Activated CD4-positive, alpha-beta T cell treated with anti-CD3 and anti-CD28 coated beads for 36 hours (primary cell): ENCODE measurements around the gene B3GALT5. TPM values are rescaled to one million over a fixed set of nuclear protein-coding genes. Genes with fewer than 3 reads are reported as not detected.

ENCODE experiments used
- ATAC-seq: fragments of 200-7000 bp; cut with Tn5 transposase; one replicate; pipeline ENCODE4 v1.10.0; 2021; ENCODE audit warnings: mild to moderate bottlenecking, moderate library complexity
- CTCF ChIA-PET: fragments of 350-600 bp; sonication (Branson Sonifier 250); formaldehyde crosslinking; loops from one replicate; lab custom pipeline; 2021; ENCODE audit warnings: antibody characterized with exemption; lab: Charles Lee
- POLR2A ChIA-PET: fragments of 350-600 bp; sonication (Branson Sonifier 250); formaldehyde crosslinking; loops from one replicate; lab custom pipeline; 2021; ENCODE audit warnings: antibody characterized with exemption, inconsistent platforms; lab: Charles Lee
- DNase-seq: peaks from one replicate; pipeline ENCODE4 v3.0.0-alpha.2; 2020
- H3K27ac Mint-ChIP-seq: one replicate; pipeline ENCODE4 v1.8.0; 2021; ENCODE audit warnings: mixed read lengths
- H3K27me3 Mint-ChIP-seq: one replicate; pipeline ENCODE4 v1.8.0; 2021; ENCODE audit warnings: mixed read lengths
- H3K36me3 Mint-ChIP-seq: one replicate; pipeline ENCODE4 v1.8.0; 2021; ENCODE audit warnings: low read depth, mixed read lengths
- H3K4me1 Mint-ChIP-seq: one replicate; pipeline ENCODE4 v1.8.0; 2021; ENCODE audit warnings: mixed read lengths
- H3K4me3 Mint-ChIP-seq: one replicate; pipeline ENCODE4 v1.8.0; 2021; ENCODE audit warnings: mild to moderate bottlenecking, moderate library complexity, mixed read lengths
- H3K9me3 Mint-ChIP-seq: one replicate; pipeline ENCODE4 v1.8.0; 2021; ENCODE audit warnings: low read depth, mixed read lengths
- intact Hi-C, 2 experiments: fragments of 100-400 bp; cut with DNase I in 1 of 2; cut with micrococcal nuclease in 1 of 2; formaldehyde crosslinking; loops; one replicate each; pipeline versions ENCODE4 v1.14.2 to v1.15.1; 2022 to 2024; cut with DNase I, micrococcal nuclease
- total RNA-seq, 2 experiments: library from RNA; stranded (reverse); gene quantifications; one replicate each; pipeline ENCODE4 v1.2.3, GENCODE V29; 2021

B3GALT5 gene
- total RNA-seq, 2 experiments from 2014 or later, result not detected

GRCh38 chr21:39633770-39634181, 21.0 kb downstream of the B3GALT5 start:
- ATAC-seq (no peak), DNase-seq (no peak)
- POLR2A ChIA-PET, result no interaction called here
- Mint-ChIP-seq H3K27ac (no peak overlapping the region), H3K36me3 (no peaks in the 10 kb centered on the region), H3K4me3 (no peak overlapping the region), H3K9me3 (no peaks in the 10 kb centered on the region), H3K4me1 (no peaks in the 10 kb centered on the region), H3K27me3 (peaks cover 13% of the 10 kb centered on the region)
- intact Hi-C loops, result no loop called here
- CTCF ChIA-PET, result interaction anchor here (1.0 kb wide), 1 partner anchor 12 kb away, joined by 3 read pairs; no protein-coding TSS in a partner anchor

GRCh38 chr21:39634507-39634906, 21.8 kb downstream of the B3GALT5 start:
- no peaks in the 10 kb centered on the region for H3K36me3 Mint-ChIP-seq
- POLR2A ChIA-PET, result no interaction called here
- no peak overlapping the region for H3K4me3 Mint-ChIP-seq
- H3K27me3 Mint-ChIP-seq, result peaks cover 15% of the 10 kb centered on the region
- H3K4me1 Mint-ChIP-seq, result no peaks in the 10 kb centered on the region
- CTCF ChIA-PET, result no interaction called here
- ATAC-seq, result no peak
- no peaks in the 10 kb centered on the region for H3K9me3 Mint-ChIP-seq
- H3K27ac Mint-ChIP-seq, result no peak overlapping the region
- no peak for DNase-seq
- intact Hi-C loops, result no loop called here

GRCh38 chr21:39637197-39637970, 24.6 kb downstream of the B3GALT5 start:
- DNase-seq (no peak), ATAC-seq (no peak)
- Mint-ChIP-seq H3K27me3 (peaks cover 13% of the 10 kb centered on the region), H3K27ac (no peak overlapping the region), H3K9me3 (no peaks in the 10 kb centered on the region), H3K36me3 (no peaks in the 10 kb centered on the region), H3K4me1 (no peaks in the 10 kb centered on the region), H3K4me3 (no peak overlapping the region)
- CTCF ChIA-PET, result interaction anchor here (0.6 kb wide), 1 partner anchor 126 kb away, joined by 3 read pairs; no protein-coding TSS in a partner anchor
- intact Hi-C loops, result no loop called here
- POLR2A ChIA-PET, result no interaction called here

- H3K27me3 Mint-ChIP-seq, result peaks cover 14% of the 10 kb centered on the region
- ATAC-seq (no peak), DNase-seq (no peak)
- POLR2A ChIA-PET, result no interaction called here
- H3K36me3 Mint-ChIP-seq, result no peaks in the 10 kb centered on the region
- no peak overlapping the region for H3K27ac Mint-ChIP-seq
- CTCF ChIA-PET, result no interaction called here
- H3K9me3 Mint-ChIP-seq, result no peaks in the 10 kb centered on the region
- intact Hi-C loops, result no loop called here
- no peak overlapping the region for H3K4me3 Mint-ChIP-seq
- H3K4me1 Mint-ChIP-seq, result no peaks in the 10 kb centered on the region
Observed at GRCh38 chr21:39637971-39638240, 25.2 kb downstream of the B3GALT5 start.

- no peak overlapping the region for H3K27ac Mint-ChIP-seq
- H3K36me3 Mint-ChIP-seq, result no peaks in the 10 kb centered on the region
- ChIA-PET POLR2A (no interaction called here), CTCF (no interaction called here)
- H3K4me3 Mint-ChIP-seq, result no peak overlapping the region
- no peak for ATAC-seq
- no peaks in the 10 kb centered on the region for H3K4me1 Mint-ChIP-seq
- no peaks in the 10 kb centered on the region for H3K9me3 Mint-ChIP-seq
- intact Hi-C loops, result no loop called here
- DNase-seq, result no peak
- peaks cover 14% of the 10 kb centered on the region for H3K27me3 Mint-ChIP-seq
Observed at GRCh38 chr21:39638281-39638680, 25.5 kb downstream of the B3GALT5 start.

GRCh38 chr21:39640754-39641153, 28.0 kb downstream of the B3GALT5 start:
- DNase-seq, result no peak
- Mint-ChIP-seq H3K9me3 (no peaks in the 10 kb centered on the region), H3K27ac (no peak overlapping the region), H3K36me3 (no peaks in the 10 kb centered on the region), H3K27me3 (peaks cover 14% of the 10 kb centered on the region), H3K4me3 (no peak overlapping the region), H3K4me1 (no peaks in the 10 kb centered on the region)
- intact Hi-C loops, result no loop called here
- ChIA-PET CTCF (interaction anchor here (0.6 kb wide), 1 partner anchor 1025 kb away, joined by 3 read pairs; no protein-coding TSS in a partner anchor), POLR2A (no interaction called here)
- ATAC-seq, result no peak

- Mint-ChIP-seq H3K27me3 (peaks cover 14% of the 10 kb centered on the region), H3K9me3 (no peaks in the 10 kb centered on the region), H3K27ac (no peak overlapping the region), H3K4me3 (no peak overlapping the region), H3K4me1 (no peaks in the 10 kb centered on the region), H3K36me3 (no peaks in the 10 kb centered on the region)
- intact Hi-C loops, result no loop called here
- ChIA-PET POLR2A (no interaction called here), CTCF (interaction anchor here (0.6 kb wide), 1 partner anchor 119 kb away, joined by 4 read pairs; no protein-coding TSS in a partner anchor)
- ATAC-seq (no peak), DNase-seq (no peak)
Observed at GRCh38 chr21:39641827-39642450, 29.2 kb downstream of the B3GALT5 start.

GRCh38 chr21:39644062-39644560, 31.4 kb downstream of the B3GALT5 start:
- no peak overlapping the region for H3K4me3 Mint-ChIP-seq
- H3K27ac Mint-ChIP-seq, result no peak overlapping the region
- DNase-seq, result no peak
- ChIA-PET CTCF (no interaction called here), POLR2A (no interaction called here)
- no peaks in the 10 kb centered on the region for H3K9me3 Mint-ChIP-seq
- H3K4me1 Mint-ChIP-seq, result no peaks in the 10 kb centered on the region
- H3K36me3 Mint-ChIP-seq, result no peaks in the 10 kb centered on the region
- peaks cover 8% of the 10 kb centered on the region for H3K27me3 Mint-ChIP-seq
- no peak for ATAC-seq
- intact Hi-C loops, result no loop called here

GRCh38 chr21:39645331-39645730, 32.6 kb downstream of the B3GALT5 start:
- ChIA-PET POLR2A (no interaction called here), CTCF (no interaction called here)
- H3K36me3 Mint-ChIP-seq, result no peaks in the 10 kb centered on the region
- DNase-seq, result no peak
- no peak overlapping the region for H3K27ac Mint-ChIP-seq
- no peaks in the 10 kb centered on the region for H3K4me1 Mint-ChIP-seq
- intact Hi-C loops, result no loop called here
- H3K27me3 Mint-ChIP-seq, result peaks cover 8% of the 10 kb centered on the region
- no peak overlapping the region for H3K4me3 Mint-ChIP-seq
- ATAC-seq, result no peak
- H3K9me3 Mint-ChIP-seq, result no peaks in the 10 kb centered on the region

GRCh38 chr21:39647476-39647875, 34.7 kb downstream of the B3GALT5 start:
- peaks cover 2% of the 10 kb centered on the region for H3K9me3 Mint-ChIP-seq
- intact Hi-C loops, result no loop called here
- no peaks in the 10 kb centered on the region for H3K4me1 Mint-ChIP-seq
- CTCF ChIA-PET, result no interaction called here
- no peak overlapping the region for H3K27ac Mint-ChIP-seq
- no peaks in the 10 kb centered on the region for H3K36me3 Mint-ChIP-seq
- ATAC-seq (no peak), DNase-seq (no peak)
- H3K27me3 Mint-ChIP-seq, result peaks cover 6% of the 10 kb centered on the region
- POLR2A ChIA-PET, result no interaction called here
- no peak overlapping the region for H3K4me3 Mint-ChIP-seq

- Mint-ChIP-seq H3K4me3 (no peak overlapping the region), H3K9me3 (peaks cover 5% of the 10 kb centered on the region), H3K36me3 (no peaks in the 10 kb centered on the region), H3K27ac (no peak overlapping the region), H3K4me1 (no peaks in the 10 kb centered on the region), H3K27me3 (peaks cover 5% of the 10 kb centered on the region)
- ChIA-PET POLR2A (no interaction called here), CTCF (no interaction called here)
- no peak for DNase-seq
- intact Hi-C loops, result no loop called here
- no peak for ATAC-seq
Observed at GRCh38 chr21:39648879-39649278, 36.1 kb downstream of the B3GALT5 start.

GRCh38 chr21:39649526-39649925, 36.8 kb downstream of the B3GALT5 start:
- POLR2A ChIA-PET, result no interaction called here
- H3K4me3 Mint-ChIP-seq, result no peak overlapping the region
- no peak for ATAC-seq
- no peaks in the 10 kb centered on the region for H3K36me3 Mint-ChIP-seq
- peaks cover 9% of the 10 kb centered on the region for H3K9me3 Mint-ChIP-seq
- no peak for DNase-seq
- H3K27ac Mint-ChIP-seq, result no peak overlapping the region
- H3K27me3 Mint-ChIP-seq, result peaks cover 5% of the 10 kb centered on the region
- intact Hi-C loops, result no loop called here
- H3K4me1 Mint-ChIP-seq, result no peaks in the 10 kb centered on the region
- CTCF ChIA-PET, result no interaction called here
